22Rv1 (cell line): ENCODE measurements around the gene ATP6V1G3.
"Not testable (repeated sequence)": the region's sequence is repeated elsewhere in the genome, so short reads cannot be mapped to it uniquely, and the experiment has no call there.

Source experiments
- H3K27ac ChIP-seq: fragments of 450-650 bp; 2 replicates; pipeline ENCODE4 v1.5.1; 2017
- CTCF ChIP-seq: fragments of 450-650 bp; IDR thresholded peaks from 2 replicates; pipeline ENCODE4 v1.5.1; 2017; ENCODE audit warnings: mild to moderate bottlenecking
- ZFX ChIP-seq: fragments of 450-650 bp; IDR thresholded peaks from 2 replicates; pipeline ENCODE4 v1.6.1; 2017; ENCODE audit warnings: antibody characterized with exemption, borderline replicate concordance

The ATP6V1G3 gene

GRCh38 chr1:198480876-198481275 is 59.6 kb downstream of the ATP6V1G3 start:
- no peak overlapping the region for H3K27ac ChIP-seq
- TF ChIP-seq CTCF (no peak), ZFX (no peak)

GRCh38 chr1:198477354-198477753 is 63.1 kb downstream of the ATP6V1G3 start:
- not testable (repeated sequence) for H3K27ac ChIP-seq
